HG03460 (cell line): ENCODE measurements around the gene SLAMF7.
"Not testable (repeated sequence)": the region's sequence is repeated elsewhere in the genome, so short reads cannot be mapped to it uniquely, and the experiment has no call there.

Source experiments
- ATAC-seq: cut with Tn5 transposase; IDR thresholded peaks from one replicate; pipeline ENCODE4 v1.9.1; 2021; ENCODE audit not compliant: unreplicated experiment

SLAMF7 gene

DNA sequence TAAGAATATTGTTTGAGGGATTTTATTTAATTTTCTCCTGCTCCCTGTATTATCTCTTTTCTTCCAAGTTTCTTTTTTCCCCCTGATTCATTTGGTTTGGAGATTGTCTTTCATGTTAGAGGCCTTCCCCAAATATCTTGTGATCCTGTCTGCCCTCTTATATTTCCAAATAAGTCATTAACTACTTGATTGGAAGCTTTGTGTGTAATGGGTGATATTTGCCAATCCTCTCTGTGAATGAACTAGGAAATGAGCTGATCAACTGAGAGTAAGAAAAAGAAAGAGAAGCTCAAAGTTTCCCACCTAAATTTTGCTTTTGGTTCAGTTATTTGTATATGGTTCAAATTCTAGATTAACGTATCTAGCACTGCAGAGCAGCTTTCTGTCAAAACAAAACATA, 33.3 kb downstream of the SLAMF7 start:
- no peak for ATAC-seq

DNA sequence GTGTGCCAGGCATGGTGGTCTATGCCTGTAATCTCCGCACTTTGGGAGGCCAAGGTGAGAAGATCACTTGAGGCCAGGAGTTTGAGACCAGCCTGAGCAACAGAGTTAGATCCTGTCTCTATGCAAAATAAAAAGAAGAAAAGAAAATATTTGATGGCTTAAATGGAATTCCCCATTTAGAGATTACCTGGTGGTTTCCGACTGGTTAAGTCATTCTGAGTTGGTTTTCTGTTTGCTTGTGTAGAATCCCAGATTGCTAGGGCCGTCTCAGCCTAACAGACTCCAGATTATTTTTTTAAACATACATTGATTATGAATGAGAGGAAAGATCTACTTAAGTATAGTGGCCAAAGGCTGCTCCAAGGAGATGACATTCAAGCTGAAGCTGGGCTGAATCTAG, 34.0 kb downstream of the SLAMF7 start:
- no peak for ATAC-seq

DNA sequence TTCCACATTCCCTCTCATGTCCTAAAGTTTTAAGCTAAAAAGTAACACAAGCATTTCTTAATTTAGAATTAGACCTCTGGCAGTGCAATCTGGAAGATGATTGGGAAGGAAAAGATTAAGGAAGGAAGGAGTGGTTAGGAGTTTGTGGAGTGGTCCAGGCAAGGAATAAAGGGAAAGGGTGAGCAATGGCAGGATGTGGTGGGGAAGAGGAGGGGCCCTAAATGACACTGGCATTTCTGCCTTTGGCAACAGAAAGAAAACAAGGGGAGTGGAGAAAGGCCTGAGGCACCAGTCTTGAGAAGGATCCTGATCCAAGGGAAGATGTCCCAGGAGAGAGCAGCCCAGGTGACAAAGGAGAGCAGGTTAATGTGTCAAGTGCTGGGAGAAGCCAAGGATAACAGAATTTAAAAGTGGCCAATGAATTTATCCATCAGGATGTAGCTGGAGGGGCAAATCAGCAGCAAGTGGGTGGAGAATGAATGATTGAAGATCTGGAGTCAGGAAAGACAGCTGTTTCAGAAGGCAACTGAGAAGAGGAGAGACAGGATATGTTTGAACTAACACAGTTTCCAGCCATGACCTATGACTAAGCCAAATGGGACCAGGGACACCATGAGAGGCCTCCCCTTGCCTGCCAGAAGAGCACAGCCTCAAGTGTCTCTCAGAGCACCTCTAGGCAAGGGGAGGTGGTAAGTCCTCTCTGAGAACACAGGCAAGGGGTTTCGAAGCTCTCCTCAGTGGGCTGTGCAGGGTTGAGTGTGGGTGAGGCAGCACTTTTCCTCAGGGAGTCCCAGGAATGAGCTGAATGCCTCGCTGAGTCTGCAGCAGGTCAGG, 36.1 kb downstream of the SLAMF7 start:
- no peak for ATAC-seq

DNA sequence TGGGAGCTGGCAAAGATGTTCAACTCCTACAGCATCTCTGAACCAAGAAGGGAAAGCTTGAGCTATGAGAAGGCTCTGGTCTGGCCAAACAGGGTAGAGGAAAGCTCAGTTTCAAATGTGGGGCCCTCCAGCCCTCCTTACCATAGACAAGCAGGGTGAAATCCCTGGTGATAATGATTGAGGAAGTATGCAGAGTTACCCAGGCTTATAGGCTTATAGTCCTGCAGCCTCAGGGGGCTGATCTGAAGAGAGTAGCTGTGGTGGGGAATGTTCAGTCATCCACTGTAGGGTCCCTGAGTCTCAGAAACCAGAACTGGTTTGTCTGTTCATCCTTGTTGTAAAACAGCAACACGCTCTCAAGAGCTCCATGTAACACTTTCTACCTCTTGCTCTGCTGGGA, 37.1 kb downstream of the SLAMF7 start:
- peak; percentile 46 for ATAC-seq

DNA sequence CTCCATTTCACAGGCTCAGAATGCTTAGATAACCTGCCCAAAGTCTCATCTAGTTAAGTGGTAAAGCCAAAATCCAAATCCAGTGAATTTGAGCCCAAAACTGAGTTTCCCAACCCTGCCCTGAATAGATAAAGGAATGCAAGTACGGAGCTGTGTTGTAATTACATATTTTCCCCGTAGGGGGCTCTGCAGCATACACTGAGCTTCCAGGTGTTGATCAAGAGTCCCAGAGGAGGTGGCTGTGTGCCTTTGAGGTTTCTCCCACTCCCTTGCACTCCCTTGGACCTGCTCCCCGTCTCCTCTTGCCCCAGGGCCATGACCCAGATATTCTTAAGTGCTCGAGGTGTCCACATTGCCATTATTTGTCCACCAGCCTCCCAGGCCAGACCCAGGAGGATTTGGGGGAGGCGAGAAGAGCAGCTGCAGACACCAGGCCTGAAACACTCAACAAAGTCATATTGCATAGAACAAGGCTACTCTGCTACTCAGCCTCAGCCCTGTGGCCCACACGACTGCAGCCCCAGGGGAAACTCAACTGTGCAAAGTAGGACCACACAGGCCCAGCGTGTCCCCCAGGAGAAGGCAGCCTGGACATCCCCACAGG, 38.5 kb downstream of the SLAMF7 start:
- ATAC-seq = no peak

DNA sequence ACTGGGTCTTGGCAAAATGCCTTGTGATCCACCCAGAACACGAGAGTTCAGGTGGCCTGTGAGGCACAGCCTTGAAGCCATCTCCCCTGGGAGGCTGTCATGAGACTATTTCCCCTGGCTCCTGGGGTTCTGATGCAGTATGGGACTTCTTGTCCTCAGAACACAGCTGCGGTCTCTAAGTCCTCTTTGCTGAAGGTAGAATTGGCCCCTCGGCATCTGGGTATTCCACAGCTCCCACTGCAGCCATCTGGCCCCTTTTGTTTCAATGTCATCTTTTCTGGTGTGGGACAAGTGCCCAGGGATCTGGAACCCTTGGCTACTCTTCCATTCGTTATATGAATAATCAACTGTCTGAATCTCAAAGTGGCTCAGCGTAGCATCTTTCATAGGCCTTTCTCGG, 39.9 kb downstream of the SLAMF7 start:
- no peak for ATAC-seq

DNA sequence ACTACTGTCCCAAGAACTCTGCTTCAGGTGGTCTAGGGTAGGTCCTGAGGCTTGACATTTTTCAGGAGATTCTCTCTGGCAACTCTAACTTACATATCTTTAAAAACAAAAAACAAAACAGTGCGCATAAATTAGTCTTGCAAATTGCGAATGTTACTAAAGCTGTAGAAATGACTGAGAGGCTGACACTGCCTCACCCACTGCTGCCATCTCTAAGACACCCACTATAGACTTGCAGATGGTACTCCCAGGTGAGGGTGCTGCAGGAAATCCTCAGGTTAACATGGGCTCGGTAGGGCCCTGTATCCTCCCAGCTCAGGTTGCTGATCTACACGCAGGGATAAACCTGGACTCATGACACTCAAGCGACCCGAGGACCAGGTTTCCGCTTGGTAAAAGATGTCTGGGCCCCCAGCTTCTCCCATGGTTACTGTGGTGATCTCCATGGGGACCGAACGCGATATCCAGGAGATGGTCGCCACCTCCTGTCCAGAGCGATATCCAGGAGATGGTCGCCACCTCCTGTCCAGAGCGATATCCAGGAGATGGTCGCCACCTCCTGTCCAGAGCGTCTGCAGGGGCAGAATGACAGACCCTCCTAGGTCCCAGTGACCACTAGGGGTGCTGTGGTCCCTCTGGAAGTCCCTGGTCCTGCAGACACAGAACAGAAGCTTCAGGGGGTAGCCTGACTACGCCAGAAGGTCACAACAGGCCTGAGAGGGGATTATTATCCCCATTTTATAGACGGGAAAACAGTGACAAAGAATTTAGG, 40.8 kb downstream of the SLAMF7 start:
- ATAC-seq = no peak

DNA sequence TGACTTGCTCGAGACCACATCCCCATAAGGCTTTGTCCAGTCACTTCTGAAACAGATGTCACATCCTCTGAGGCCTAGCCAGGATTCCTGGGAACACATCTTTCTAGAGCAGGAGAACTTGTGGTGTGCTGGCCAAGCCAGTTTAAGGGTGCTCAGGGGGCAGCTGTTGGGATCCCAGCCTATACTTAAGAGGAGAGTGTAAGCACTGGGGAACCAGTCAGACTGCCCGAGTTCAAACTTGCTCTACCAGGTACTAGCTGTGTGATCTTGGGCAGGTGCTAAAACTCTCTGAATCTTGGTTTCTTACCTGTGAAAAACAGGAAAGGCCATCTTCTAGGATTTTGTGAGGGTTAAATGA, 41.3 kb downstream of the SLAMF7 start:
- no peak for ATAC-seq

DNA sequence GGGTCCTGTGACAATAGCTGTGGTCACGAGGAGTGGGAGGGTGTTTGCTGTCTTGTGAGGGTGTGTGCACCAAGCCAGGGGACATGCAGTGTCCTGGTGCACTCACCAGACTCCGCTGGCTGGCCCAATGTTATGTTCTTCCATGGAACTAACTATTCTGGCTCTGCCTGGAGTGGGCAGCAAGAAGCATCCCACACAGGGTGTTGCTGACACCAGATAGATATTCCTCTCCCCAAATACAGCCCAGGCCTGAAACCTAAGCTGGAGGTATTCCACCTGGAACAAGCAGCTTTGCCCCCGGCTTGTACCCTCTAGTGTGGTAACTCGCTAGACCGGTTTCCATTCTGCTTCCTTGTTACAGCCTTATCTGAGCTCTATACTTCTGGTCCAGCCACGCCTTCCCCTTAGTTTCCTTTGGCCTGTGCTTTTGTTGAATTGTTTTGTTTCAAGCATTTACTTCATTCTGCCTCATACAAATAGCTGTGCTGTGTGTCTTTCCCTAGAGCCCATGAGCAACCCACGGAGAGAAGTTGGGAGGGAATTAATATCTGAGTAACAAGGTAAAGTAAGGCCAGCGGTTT, 42.2 kb downstream of the SLAMF7 start:
- no peak for ATAC-seq

DNA sequence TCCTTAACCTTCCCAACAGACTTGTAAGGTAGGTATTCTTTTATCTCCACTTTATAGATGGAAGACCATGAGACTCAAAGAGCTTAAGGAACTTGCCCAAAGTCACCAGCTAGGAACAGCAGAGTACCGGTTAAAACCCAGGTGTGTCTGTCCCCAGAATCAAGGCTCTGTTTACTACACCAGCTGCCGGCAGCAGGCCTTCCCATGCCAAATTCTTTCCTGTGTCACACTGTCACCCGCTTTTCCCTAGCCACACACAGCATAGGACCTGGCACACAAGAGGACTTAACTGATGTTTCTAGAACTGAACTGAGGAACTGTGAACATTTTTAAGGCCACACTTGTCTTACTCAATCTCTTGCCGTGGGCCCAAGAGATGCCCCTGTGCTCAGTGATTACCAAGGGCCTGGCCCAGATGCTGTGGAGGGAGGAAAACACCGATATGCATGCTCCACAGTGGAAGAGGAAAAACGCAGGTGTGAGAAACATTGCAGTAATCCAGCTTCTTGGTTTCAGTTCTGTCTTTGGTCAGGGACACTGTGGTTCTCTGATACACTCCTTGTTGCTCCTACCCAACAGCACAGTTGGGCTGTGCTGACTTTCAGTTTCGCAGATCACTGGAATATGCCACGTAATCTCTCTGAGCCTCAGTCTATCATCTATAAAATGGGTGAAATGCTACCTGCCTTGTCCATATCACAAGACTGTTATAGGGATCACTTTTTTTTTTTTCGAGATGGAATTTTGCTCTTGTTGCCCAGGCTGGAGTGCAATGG, 43.1 kb downstream of the SLAMF7 start:
- ATAC-seq = peak; percentile 81

DNA sequence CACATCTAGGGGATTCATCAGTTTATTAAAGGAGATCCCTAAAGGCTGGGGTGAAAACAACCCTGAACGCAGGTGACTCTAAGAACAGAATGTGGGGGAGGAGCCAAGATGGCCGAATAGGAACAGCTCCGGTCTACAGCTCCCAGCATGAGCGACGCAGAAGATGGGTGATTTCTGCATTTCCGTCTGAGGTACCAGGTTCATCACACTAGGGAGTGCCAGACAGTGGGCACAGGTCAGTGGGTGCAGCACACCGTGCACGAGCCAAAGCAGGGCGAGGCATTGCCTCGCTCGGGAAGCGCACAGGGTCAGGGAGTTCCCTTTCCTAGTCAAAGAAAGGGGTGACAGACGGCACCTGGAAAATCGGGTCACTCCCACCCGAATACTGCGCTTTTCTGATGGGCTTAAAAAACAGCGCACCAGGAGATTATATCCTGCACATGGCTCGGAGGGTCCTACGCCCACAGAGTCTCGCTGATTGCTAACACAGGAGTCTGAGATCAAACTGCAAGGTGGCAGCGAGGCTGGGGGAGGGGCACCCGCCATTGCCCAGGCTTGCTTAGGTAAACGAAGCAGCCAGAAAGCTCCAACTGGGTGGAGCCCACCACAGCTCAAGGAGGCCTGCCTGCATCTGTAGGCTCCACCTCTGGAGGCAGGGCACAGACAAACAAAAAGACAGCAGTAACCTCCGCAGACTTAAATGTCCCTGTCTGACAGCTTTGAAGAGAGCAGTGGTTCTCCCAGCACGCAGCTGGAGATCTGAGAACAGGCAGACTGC, 44.1 kb downstream of the SLAMF7 start:
- ATAC-seq = not testable (repeated sequence)

DNA sequence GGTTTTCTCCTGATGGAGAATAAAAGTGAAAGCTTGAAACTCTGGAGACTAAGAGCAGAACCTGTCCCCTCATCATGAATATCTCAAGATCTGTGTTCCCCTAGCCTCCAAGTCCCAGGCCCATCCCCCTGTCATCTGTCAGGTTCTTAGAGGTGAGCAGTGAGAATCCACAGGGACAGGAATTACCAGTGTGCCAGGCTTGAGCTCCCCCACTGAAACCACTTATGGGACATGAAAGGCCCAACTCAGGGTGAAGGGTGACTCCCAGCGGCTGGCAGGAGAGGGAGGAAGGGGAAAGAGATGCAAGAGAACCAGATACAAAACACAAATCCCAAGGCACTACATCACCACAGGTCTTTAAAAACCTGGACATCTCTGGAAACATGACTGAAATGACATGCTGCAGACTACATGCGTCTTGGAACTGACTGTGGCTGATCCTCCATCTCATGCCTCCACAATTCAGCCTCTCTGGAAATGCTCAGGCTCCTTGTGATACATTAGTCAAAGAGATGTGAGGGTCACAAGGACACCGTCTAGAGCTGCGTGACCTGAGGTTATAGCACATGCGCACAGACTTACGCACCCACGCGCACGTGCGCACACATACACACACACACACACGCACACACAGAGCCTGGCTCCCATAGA, 50.1 kb downstream of the SLAMF7 start:
- ATAC-seq = peak; percentile 8

DNA sequence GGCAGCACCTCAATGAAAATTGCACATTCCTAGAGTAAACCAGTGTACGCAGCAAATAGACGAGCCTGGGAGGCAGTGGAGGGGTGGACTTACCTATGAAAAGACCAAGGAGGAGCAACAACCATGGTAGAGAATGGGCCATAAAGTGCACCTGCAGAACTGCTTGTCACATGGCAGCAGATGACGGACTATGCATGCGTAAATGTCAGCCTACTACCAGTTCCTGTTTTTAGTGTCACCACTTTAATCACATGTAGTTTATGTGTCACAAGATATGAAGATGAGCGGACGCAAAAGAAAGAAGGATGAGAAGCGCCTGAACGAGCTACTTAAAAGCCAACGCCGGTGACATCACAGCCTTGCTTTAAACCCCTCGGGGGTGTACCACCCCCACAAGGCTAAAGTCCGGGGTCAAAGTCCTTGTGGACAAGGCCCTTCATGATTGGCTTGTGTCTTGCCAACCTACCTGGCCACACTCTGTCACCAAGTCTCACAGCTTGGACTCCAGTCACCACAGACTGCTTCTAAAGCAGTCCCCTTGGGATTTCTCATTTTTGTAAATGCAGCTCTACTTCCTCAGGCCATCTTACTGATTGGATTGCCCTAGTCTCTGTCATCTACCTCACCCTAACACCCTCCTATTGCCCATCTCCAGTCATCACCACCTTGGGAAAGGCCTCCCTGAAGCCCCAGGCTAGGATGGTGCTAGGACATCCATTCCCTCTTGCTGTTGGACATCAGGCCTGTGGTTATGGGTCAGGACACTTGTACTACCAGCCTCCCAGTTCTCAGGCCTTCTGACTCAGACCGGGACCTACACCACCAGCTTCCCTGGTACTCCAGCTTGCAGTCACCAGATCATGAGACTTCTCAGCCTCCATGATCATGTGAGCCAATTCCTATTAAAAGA, 50.9 kb downstream of the SLAMF7 start:
- ATAC-seq = peak; percentile 82

DNA sequence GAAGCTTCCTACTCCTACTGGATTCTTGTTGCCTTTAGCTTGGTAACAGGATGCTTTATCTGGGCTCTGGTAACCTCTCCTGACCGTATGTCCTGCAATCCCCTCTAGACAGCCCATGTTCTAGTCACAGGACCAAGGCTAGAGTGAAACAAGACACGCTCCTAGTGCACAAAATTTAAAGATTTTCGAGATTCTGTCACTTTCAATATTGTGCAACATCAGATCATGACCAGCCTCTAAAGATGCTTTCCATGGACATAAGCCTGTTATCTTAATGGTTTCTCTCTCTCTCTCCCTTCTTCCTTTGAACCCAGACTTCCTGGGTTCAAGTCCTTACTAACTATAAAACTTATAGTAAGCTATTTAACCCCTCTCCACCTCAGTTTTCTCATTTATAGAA, 55.3 kb downstream of the SLAMF7 start:
- ATAC-seq = no peak

DNA sequence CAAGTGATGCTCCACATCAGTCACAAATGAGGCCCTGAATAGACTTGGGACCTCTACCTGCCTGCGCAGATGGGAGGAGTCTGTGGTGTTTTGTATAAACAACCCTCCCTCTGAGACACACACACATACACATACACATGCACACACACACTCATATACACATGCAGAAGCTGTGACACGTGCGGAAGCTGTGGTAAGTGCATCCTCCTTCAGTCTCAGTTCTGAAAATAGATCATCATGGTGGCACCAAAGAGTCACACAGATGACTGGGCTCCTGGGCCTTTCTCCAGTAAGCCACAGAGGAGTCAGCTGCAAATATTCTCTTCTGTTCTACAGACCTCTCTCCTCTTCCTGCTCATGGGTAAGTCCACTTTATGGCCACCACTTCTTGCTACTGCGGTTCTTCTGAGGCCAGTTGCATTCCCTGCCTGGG, 56.9 kb downstream of the SLAMF7 start, which contains the start of gene LY9:
Gene LY9 (plus strand): TSS at position 224 of the 433 bp plus-strand sequence. CDS start 14 bp downstream, at position 238.
- ATAC-seq = peak; percentile 80

DNA sequence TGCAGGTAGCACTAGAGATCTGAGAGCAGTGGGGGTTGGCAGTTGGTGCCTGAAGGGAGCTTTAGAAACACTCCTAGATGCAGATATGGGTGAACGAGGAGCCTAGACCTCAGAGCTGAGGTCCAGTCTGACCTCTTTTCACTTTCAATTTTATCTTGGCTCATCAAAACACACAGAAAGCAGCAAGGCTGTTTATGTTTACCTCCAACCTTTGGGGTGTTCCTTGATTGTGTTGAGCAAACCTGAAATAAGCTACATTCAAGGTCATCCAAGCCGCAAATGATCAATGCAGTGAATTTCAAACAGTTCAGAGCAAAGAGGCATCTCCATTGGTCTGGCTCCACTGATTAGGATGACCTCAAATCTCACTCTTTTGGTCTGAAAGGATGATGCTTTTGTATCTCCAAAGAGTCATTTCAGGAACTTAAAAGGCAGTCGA, 58.2 kb downstream of the SLAMF7 start:
- no peak for ATAC-seq

DNA sequence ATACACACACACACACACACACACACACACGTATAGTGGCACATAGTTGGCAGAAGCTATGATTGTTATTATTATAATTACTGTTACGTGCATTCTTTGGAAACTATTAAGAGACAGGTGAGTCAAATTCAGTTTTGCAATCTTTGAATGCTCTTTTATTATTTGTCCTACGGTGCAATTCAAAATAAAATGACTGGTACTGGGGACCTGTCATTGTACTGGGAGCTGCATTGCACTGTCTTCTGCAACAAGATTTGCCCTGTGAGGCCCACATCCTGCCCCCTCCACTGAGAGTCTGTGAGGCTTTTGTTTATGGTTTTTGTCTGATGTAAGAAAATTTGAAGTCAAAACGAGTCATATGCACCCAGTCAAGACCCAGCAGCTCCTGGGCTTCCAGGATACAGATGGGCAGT, 58.8 kb downstream of the SLAMF7 start:
- no peak for ATAC-seq

DNA sequence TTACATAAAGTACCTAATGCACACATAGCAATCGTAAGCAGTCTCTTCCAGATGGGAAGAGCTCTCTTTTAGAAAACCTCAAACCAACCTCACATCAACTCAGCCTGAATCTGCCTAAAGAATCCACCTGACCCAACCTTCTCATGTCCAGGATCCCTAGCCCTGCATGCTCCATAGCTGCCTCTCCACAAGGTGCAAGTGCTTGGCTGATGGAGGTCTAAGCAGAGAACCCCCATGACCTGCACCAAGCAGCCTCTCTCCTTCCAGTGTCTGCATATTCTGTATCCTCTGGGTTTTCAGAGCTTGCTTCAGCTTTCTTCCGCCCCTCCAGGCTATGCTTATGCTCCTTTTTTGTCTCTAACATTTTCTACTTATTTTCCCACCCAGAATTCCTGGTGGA, 59.4 kb downstream of the SLAMF7 start:
- no peak for ATAC-seq
